NT2/D1 (cell line): Measurements from ENCODE around the gene ATP8B4.

ENCODE experiments used
- YY1 ChIP-seq: IDR thresholded peaks from 2 replicates; pipeline ENCODE4 v1.6.1; 2011; ENCODE audit not compliant: insufficient read length, insufficient read depth
- ZNF274 ChIP-seq: IDR thresholded peaks from 2 replicates; pipeline ENCODE4 v1.6.1; 2011; ENCODE audit warnings: mild to moderate bottlenecking, low read depth, low read length

DNA sequence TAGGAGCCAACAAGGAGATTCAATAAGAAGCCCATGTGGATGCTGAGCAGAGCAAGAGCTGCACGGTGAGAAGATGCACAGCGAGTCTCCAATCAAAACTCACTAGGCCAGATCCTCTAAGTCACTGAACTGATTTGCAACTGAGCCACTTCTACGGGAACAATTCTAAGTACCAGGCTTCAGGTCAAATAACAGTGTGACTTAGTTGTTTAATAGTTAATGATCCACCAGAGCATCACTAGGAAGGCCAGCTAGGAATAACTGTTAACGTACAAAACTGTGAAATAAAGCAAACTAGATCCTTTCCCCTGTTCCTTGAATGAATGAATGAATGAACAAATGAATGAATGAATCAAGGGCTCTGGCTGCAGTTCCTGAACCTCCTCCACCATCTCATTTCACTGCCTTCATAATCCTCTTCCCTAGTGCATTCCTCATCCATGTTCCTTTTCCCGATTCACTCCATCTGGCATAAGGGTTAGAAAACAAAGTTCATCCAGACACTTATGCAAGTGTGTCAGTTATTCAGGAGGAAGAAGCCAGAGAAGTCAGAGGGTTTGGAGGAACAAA is 59.7 kb downstream of the ATP8B4 start:
- TF ChIP-seq ZNF274 (no peak), YY1 (no peak)
